ENCODE results near the gene CHCHD2. TPM values are rescaled to one million over a fixed set of nuclear protein-coding genes. Genes with fewer than 3 reads are reported as not detected.

The CHCHD2 gene
- total and polyA plus RNA-seq, 2 of the 13 experiments (the other 11 are each of a cell fraction or from before 2014, with no cell fraction given) = 330 to 572 TPM

DNA sequence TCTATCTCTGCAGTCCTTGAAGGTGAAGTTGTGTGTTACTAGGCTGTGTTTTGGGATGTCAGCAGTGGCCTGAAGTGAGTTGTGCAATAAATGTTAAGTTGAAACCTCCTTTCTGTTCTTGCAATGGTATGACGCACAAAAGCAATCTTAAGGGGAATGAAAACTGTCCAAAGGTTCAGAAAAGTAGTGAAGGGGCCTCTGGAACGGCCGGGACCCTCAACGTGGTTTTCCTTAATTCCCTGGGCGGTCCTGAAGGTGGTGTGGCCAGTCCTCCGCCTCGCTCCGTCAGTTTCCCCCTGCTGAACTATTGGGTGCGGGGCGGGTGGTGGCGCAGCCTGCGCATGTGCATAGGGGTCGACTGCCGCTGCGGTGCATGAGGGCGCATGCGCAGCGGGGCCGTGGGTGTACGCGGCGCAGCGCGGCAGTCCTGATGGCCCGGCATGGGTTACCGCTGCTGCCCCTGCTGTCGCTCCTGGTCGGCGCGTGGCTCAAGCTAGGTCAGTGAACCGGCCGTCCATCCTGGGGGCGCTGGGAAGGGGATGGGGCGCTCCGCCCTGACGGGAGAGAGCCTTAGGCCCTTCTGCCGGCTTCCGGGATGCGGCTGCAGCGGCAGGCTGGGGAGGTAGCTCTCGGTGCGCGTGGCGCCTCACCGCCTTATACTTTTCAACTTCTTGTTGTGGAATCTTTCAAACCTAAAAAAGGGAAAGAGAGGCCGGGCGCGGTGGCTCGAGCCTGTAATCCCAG is 42.2 kb downstream of the CHCHD2 start, which contains the start of gene SUMF2 (continued):
- TF ChIP-seq RARA (CRISPR knock-in tag; IDR thresholded peaks at IDR 0.05) = peak; percentile 57
- TF ChIP-seq, protein P1, sequence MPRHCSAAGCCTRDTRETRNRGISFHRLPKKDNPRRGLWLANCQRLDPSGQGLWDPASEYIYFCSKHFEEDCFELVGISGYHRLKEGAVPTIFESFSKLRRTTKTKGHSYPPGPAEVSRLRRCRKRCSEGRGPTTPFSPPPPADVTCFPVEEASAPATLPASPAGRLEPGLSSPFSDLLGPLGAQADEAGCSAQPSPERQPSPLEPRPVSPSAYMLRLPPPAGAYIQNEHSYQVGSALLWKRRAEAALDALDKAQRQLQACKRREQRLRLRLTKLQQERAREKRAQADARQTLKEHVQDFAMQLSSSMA (CRISPR knock-in tag; IDR thresholded peaks at IDR 0.05) = peak; percentile 58; the same call in 1 of the 2 replicates
- TF ChIP-seq, protein P2, sequence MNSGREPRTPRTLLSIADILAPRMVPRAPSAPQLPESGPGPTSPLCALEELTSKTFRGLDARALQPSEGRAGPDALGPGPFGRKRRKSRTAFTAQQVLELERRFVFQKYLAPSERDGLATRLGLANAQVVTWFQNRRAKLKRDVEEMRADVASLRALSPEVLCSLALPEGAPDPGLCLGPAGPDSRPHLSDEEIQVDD (CRISPR knock-in tag; IDR thresholded peaks at IDR 0.05; ENCODE audit: borderline replicate concordance) = no peak
- TF ChIP-seq YEATS2 (CRISPR knock-in tag; IDR thresholded peaks at IDR 0.05; ENCODE audit: borderline replicate concordance) = no peak
- TF ChIP-seq MAZ (IDR thresholded peaks at IDR 0.05; ENCODE audit: borderline replicate concordance, low read depth, low read length) = no peak
- peak; percentile 89 for TF ChIP-seq MAZ (CRISPR knock-in tag; IDR thresholded peaks at IDR 0.05; ENCODE audit: low read depth)
- no peak for TF ChIP-seq ATF7 (IDR thresholded peaks at IDR 0.05)
- 0 out of 2 replicates have a peak, but pooled peaks have one; percentile 33 for TF ChIP-seq ATF7 (CRISPR knock-in tag; IDR thresholded peaks at IDR 0.05)

DNA sequence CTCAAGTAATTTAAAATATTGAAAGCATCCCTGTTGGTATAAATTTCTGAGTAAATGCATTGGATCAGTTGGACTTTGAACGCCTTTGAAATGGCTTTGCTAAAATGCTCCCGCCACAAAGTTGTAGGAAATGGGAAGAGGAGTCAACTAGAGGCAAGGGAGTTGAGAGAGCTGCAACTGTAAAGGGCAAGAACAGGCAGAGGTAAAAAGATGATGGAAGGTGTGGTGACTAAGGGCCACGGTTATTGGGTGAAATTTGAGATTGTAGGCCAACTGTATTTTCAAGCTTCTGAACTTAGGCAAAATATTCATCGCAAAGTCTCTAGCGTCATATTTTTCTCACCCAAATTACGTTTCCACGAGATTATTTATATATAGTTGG is 42.8 kb downstream of the CHCHD2 start:
- DNase-seq (ENCODE audit: low spot score) (peak; percentile 54), ATAC-seq (0 out of 3 replicates have a peak, but pooled peaks have one; percentile 3), FAIRE-seq (no peak)
- peak overlapping the region; percentile 86 for H3K4me2 ChIP-seq (ENCODE audit: low read depth, low read length)
- peaks cover 5% of the 10 kb centered on the region for H3K79me2 ChIP-seq (ENCODE audit: insufficient read depth, low read length)
- in situ Hi-C loops (cut with HindIII; ENCODE audit: extremely low pct_ligation_motif_present, low pct_unique_long_range_greater_than_20kb) (no loop called here), intact Hi-C loops (cut with micrococcal nuclease; ENCODE audit: unreplicated experiment) (loop anchor here (2.0 kb wide), 1 partner anchor 35 kb away; no protein-coding TSS in a partner anchor)
- ChIA-PET CTCF (ENCODE audit: low intra/inter-chr PET ratio, low total read pairs) (interaction anchor here (1.9 kb wide), 1 partner anchor 30 kb away, joined by 5 read pairs; no protein-coding TSS in a partner anchor), POLR2A (interaction anchor here (2.0 to 6.7 kb wide), 8 partner anchors 10 to 98 kb away, joined by 8 to 144 read pairs (median 20); partner anchors contain the start of genes CCT6A, CHCHD2, NIPSNAP2 and PSPH)
- WGBS (ENCODE audit: low lambda C conversion rate) = 79% methylated on average over 7 of the region's 7 CpGs
- H3K36me3 ChIP-seq (replicated peaks in 1 of 2; ENCODE audit: control insufficient read depth in 1 of 2, insufficient read depth in 2 of 2, low read length in 2 of 2) = peaks cover 1 to 32% of the 10 kb centered on the region in 2 experiments; a peak in 4 of 5 replicates
- peak overlapping the region; percentile 89; the same call in 1 of the 2 replicates for H3K9ac ChIP-seq (ENCODE audit: insufficient read depth, low read depth, low read length)
- no peak overlapping the region for H2AFZ ChIP-seq (ENCODE audit: low read length)
- H3K4me3 ChIP-seq (replicated peaks in 1 of 3; ENCODE audit: insufficient read depth in 1 of 3, low read depth in 2 of 3, low read length in 3 of 3) = peak overlapping the region in 2 of 3 experiments; percentile 15 to 91; a peak in 1 of 6 replicates
- peak overlapping the region; percentile 90 for H3K27ac ChIP-seq (ENCODE audit: extremely low read length, insufficient read depth, low read length)
- no peaks in the 10 kb centered on the region for H3K9me3 ChIP-seq (ENCODE audit: low read length)
- TSS peak; percentile 71 for BruUV-seq (replicated peaks)
- peaks cover 4% of the 10 kb centered on the region; the same call in 1 of the 2 replicates for H4K20me1 ChIP-seq (ENCODE audit: insufficient read depth, low read length)
- peaks cover 69% of the 10 kb centered on the region for H3K4me1 ChIP-seq (ENCODE audit: insufficient read depth, low read length)
- H3K27me3 ChIP-seq (ENCODE audit: control insufficient read depth in 1 of 2, insufficient read depth in 2 of 2, low read length in 2 of 2) = no peaks in the 10 kb centered on the region
- no peak for TF ChIP-seq ZNF563 (CRISPR knock-in tag; IDR thresholded peaks at IDR 0.05)
- no peak for TF ChIP-seq MATR3 (CRISPR knock-in tag; IDR thresholded peaks at IDR 0.05)
- TF ChIP-seq, protein P3, sequence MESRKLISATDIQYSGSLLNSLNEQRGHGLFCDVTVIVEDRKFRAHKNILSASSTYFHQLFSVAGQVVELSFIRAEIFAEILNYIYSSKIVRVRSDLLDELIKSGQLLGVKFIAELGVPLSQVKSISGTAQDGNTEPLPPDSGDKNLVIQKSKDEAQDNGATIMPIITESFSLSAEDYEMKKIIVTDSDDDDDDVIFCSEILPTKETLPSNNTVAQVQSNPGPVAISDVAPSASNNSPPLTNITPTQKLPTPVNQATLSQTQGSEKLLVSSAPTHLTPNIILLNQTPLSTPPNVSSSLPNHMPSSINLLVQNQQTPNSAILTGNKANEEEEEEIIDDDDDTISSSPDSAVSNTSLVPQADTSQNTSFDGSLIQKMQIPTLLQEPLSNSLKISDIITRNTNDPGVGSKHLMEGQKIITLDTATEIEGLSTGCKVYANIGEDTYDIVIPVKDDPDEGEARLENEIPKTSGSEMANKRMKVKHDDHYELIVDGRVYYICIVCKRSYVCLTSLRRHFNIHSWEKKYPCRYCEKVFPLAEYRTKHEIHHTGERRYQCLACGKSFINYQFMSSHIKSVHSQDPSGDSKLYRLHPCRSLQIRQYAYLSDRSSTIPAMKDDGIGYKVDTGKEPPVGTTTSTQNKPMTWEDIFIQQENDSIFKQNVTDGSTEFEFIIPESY (CRISPR knock-in tag; IDR thresholded peaks at IDR 0.05) = peak; percentile 50
- no peak for TF ChIP-seq POLR2A (IDR thresholded peaks at IDR 0.05; ENCODE audit: insufficient read depth in 1 of 2, low read depth in 2 of 2, low read length in 2 of 2)
- 0 out of 2 replicates have a peak, but pooled peaks have one; percentile 28 for TF ChIP-seq NCOR1 (IDR thresholded peaks at IDR 0.05; ENCODE audit: borderline replicate concordance, low read length)
- TF ChIP-seq HNF4G (IDR thresholded peaks at IDR 0.05; ENCODE audit: borderline replicate concordance, low read depth, low read length) = peak; percentile 34; the same call in 1 of the 2 replicates
- no peak for TF ChIP-seq HNF4G (CRISPR knock-in tag; IDR thresholded peaks at IDR 0.05; ENCODE audit: borderline replicate concordance, low read depth)
- TF ChIP-seq TCF12 (IDR thresholded peaks at IDR 0.05) = no peak
- no peak for TF ChIP-seq TCF12 (CRISPR knock-in tag; IDR thresholded peaks at IDR 0.05)
- peak; percentile 5; the same call in 1 of the 2 replicates for TF ChIP-seq HNF4A (CRISPR knock-in tag; IDR thresholded peaks at IDR 0.05)
- TF ChIP-seq, protein P4, sequence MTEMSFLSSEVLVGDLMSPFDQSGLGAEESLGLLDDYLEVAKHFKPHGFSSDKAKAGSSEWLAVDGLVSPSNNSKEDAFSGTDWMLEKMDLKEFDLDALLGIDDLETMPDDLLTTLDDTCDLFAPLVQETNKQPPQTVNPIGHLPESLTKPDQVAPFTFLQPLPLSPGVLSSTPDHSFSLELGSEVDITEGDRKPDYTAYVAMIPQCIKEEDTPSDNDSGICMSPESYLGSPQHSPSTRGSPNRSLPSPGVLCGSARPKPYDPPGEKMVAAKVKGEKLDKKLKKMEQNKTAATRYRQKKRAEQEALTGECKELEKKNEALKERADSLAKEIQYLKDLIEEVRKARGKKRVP (CRISPR knock-in tag; IDR thresholded peaks at IDR 0.05) = no peak

Measured in HepG2 (cell line).